Measurements from ENCODE around the gene CSNK2A1. TPM values are rescaled to one million over a fixed set of nuclear protein-coding genes. Genes with fewer than 3 reads are reported as not detected.

CSNK2A1 gene
- total and polyA plus RNA-seq, 2 of the 8 experiments (the other 6 are each of a cell fraction or from before 2014, with no cell fraction given), result 117 to 260 TPM

DNA sequence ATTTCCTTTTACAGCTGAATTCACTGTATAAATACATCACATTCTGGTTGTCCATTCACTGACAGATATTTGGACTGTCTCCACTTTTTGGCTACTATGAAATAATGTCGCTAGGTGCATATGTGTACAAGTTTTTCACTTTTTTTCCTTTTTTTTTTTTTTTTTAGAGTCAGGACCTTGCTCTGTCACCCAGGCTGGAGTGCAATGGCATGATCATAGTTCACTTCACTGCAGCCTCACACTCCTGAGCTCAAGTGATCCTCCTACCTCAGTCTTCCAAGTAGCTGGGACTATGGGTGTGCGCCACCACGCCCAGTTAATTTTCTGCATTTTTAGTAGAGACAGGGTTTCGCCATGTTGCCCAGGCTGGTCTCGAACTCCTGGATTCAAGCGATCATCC, 13.3 kb downstream of the CSNK2A1 start:
- 87% methylated on average over 6 of the region's 6 CpGs; no CpG with 5 or more reads in 1 of the 2 experiments for WGBS, 2 experiments (ENCODE audit: extremely low coverage in 1 of 2, insufficient coverage in 1 of 2, insufficient read length in 1 of 2, insufficient replicate concordance in 2 of 2, low coverage in 1 of 2, low lambda C conversion rate in 2 of 2, missing lambda C conversion rate in 1 of 2)
- no peak overlapping the region for H3K4me3 ChIP-seq (ENCODE audit: extremely low read depth in 1 of 4, insufficient read depth in 2 of 4, low read depth in 3 of 4, low read length in 4 of 4)
- peaks cover 4% of the 10 kb centered on the region; the same call in 1 of the 2 replicates for H3K79me1 ChIP-seq (ENCODE audit: low read depth, low read length)
- H2AK5ac ChIP-seq (ENCODE audit: low read depth, low read length), result no peak overlapping the region
- H3K23me2 ChIP-seq (ENCODE audit: low read depth, low read length), result no peaks in the 10 kb centered on the region
- H3K79me2 ChIP-seq (ENCODE audit: control insufficient read depth in 1 of 2, insufficient read depth in 2 of 2, low read length in 2 of 2), result peaks cover 43 to 98% of the 10 kb centered on the region in 2 experiments
- no peak overlapping the region for H2BK20ac ChIP-seq (ENCODE audit: low read length)
- no peak overlapping the region for H3K4ac ChIP-seq (replicated peaks; ENCODE audit: insufficient read length, low read depth, low read length)
- no peaks in the 10 kb centered on the region for H3K9me3 ChIP-seq (ENCODE audit: insufficient read depth in 2 of 2, low read depth in 1 of 2, low read length in 1 of 2)
- no peak overlapping the region for H3K4me2 ChIP-seq (ENCODE audit: insufficient read depth in 1 of 2, low read depth in 2 of 2, low read length in 2 of 2)
- ChIA-PET POLR2A (ENCODE audit: partially characterized antibody) (interaction anchor here (0.8 to 2.6 kb wide), 3 partner anchors 9 to 24 kb away, joined by 3 to 15 read pairs (median 5); partner anchors contain the start of gene CSNK2A1), CTCF (ENCODE audit: partially characterized antibody) (no interaction called here)
- peaks cover 0 to 24% (median 9%) of the 10 kb centered on the region in 4 experiments; a peak in 6 of 8 replicates for H3K36me3 ChIP-seq (ENCODE audit: control insufficient read depth in 2 of 4, insufficient read depth in 4 of 4, low read length in 3 of 4)
- H3K4me1 ChIP-seq (replicated peaks in 1 of 4; ENCODE audit: control insufficient read depth in 3 of 4, insufficient read depth in 4 of 4, low read length in 3 of 4), result peaks cover 0 to 6% (median 0%) of the 10 kb centered on the region in 4 experiments; a peak in 3 of 7 replicates
- H4K8ac ChIP-seq (ENCODE audit: extremely low read depth, insufficient read depth, low read length), result no peak overlapping the region
- no peak overlapping the region for H3K56ac ChIP-seq (replicated peaks; ENCODE audit: insufficient read length, low read depth, low read length)
- H2BK120ac ChIP-seq (replicated peaks; ENCODE audit: low read depth, low read length), result no peak overlapping the region
- no peak overlapping the region for H2AFZ ChIP-seq (ENCODE audit: low read length)
- DNase-seq (ENCODE audit: low read depth in 1 of 2, low spot score in 2 of 2) (no peak), FAIRE-seq (no peak)
- H3K18ac ChIP-seq (ENCODE audit: extremely low read depth, low read length), result no peak overlapping the region
- H2BK5ac ChIP-seq (ENCODE audit: low read depth, low read length), result no peak overlapping the region
- H3K23ac ChIP-seq (ENCODE audit: insufficient read length), result no peak overlapping the region
- no peak overlapping the region for H3K14ac ChIP-seq (ENCODE audit: insufficient read length)
- H3K27me3 ChIP-seq (replicated peaks in 1 of 4; ENCODE audit: control insufficient read depth in 3 of 4, extremely low read depth in 1 of 4, insufficient read depth in 3 of 4, low read length in 3 of 4), result no peaks in the 10 kb centered on the region
- no peak overlapping the region for H4K5ac ChIP-seq (ENCODE audit: insufficient read length, low read depth, low read length)
- no peak overlapping the region for H4K91ac ChIP-seq (replicated peaks; ENCODE audit: insufficient read length, low read length)
- H4K20me1 ChIP-seq (replicated peaks in 1 of 2; ENCODE audit: control insufficient read depth in 1 of 2, insufficient read depth in 2 of 2, low read length in 2 of 2), result peaks cover 26 to 36% of the 10 kb centered on the region in 2 experiments
- H3K27ac ChIP-seq (ENCODE audit: low read depth, low read length), result no peak overlapping the region
- no peak overlapping the region for H2BK15ac ChIP-seq (ENCODE audit: low read length)
- no peak overlapping the region for H2BK12ac ChIP-seq (ENCODE audit: low read depth, low read length)
- H3K9ac ChIP-seq (replicated peaks in 1 of 4; ENCODE audit: extremely low read depth in 1 of 4, low read depth in 3 of 4, low read length in 3 of 4), result no peak overlapping the region
- TF ChIP-seq NANOG (IDR thresholded peaks at IDR 0.05; ENCODE audit: insufficient read depth, low read depth, low read length, poor library complexity, severe bottlenecking), result no peak
- TF ChIP-seq, protein P1, sequence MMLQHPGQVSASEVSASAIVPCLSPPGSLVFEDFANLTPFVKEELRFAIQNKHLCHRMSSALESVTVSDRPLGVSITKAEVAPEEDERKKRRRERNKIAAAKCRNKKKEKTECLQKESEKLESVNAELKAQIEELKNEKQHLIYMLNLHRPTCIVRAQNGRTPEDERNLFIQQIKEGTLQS (IDR thresholded peaks at IDR 0.05; ENCODE audit: insufficient read depth, low read depth, low read length), result no peak
- no peak for TF ChIP-seq HDAC6 (IDR thresholded peaks at IDR 0.05; ENCODE audit: low read depth, low read length)
- TF ChIP-seq SP4 (IDR thresholded peaks at IDR 0.05; ENCODE audit: low read length), result no peak
- TF ChIP-seq SIRT6 (IDR thresholded peaks at IDR 0.05; ENCODE audit: low read length), result no peak
- no peak for TF ChIP-seq GTF2F1 (IDR thresholded peaks at IDR 0.05; ENCODE audit: borderline replicate concordance, low read depth, low read length)
- TF ChIP-seq HDAC2 (IDR thresholded peaks at IDR 0.05; ENCODE audit: borderline replicate concordance in 1 of 2, low read depth in 2 of 2, low read length in 2 of 2), result no peak
- TF ChIP-seq, protein P2, sequence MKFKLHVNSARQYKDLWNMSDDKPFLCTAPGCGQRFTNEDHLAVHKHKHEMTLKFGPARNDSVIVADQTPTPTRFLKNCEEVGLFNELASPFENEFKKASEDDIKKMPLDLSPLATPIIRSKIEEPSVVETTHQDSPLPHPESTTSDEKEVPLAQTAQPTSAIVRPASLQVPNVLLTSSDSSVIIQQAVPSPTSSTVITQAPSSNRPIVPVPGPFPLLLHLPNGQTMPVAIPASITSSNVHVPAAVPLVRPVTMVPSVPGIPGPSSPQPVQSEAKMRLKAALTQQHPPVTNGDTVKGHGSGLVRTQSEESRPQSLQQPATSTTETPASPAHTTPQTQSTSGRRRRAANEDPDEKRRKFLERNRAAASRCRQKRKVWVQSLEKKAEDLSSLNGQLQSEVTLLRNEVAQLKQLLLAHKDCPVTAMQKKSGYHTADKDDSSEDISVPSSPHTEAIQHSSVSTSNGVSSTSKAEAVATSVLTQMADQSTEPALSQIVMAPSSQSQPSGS (IDR thresholded peaks at IDR 0.05; ENCODE audit: low read length), result no peak
- TF ChIP-seq POU5F1 (IDR thresholded peaks at IDR 0.05; ENCODE audit: low read depth, low read length), result no peak
- TF ChIP-seq CBX8 (IDR thresholded peaks at IDR 0.05; ENCODE audit: borderline replicate concordance, low read depth, low read length), result no peak
- TF ChIP-seq KDM1A (IDR thresholded peaks at IDR 0.05; ENCODE audit: borderline replicate concordance, low read length), result no peak
- no peak for TF ChIP-seq POLR2A (IDR thresholded peaks at IDR 0.05; ENCODE audit: control extremely low read depth in 1 of 2, low read depth in 2 of 2, low read length in 2 of 2)

Measured in H1 (cell line).